ENCODE results near the gene CTNNBL1.

GRCh38 chr20:37839432-37839827, 145.6 kb downstream of the CTNNBL1 start:
- TF ChIP-seq CTCF (IDR thresholded peaks at IDR 0.05) (no peak), EP300 (IDR thresholded peaks at IDR 0.05) (no peak), POLR2A (IDR thresholded peaks at IDR 0.05) (no peak)
